GM19240 (cell line): Measurements from ENCODE around the gene NEDD4L.

Experiments used
- DNase-seq: peaks from one replicate; pipeline ENCODE4 v3.0.0; 2011; ENCODE audit warnings: low spot score; ENCODE audit not compliant: insufficient read length

Gene NEDD4L

GRCh38 chr18:58391932-58392323, 347.9 kb downstream of the NEDD4L start:
- DNase-seq, result no peak

GRCh38 chr18:58392324-58393000, 348.4 kb downstream of the NEDD4L start:
- DNase-seq, result no peak

GRCh38 chr18:58393295-58393694, 349.3 kb downstream of the NEDD4L start:
- no peak for DNase-seq

- no peak for DNase-seq
These were observed 350.0 kb downstream of the NEDD4L start for GRCh38 chr18:58394046-58394445.

GRCh38 chr18:58394602-58395425, 350.8 kb downstream of the NEDD4L start:
- no peak for DNase-seq

- no peak for DNase-seq
These were observed 352.1 kb downstream of the NEDD4L start for GRCh38 chr18:58396144-58396543.

- DNase-seq, result no peak
These were observed 352.9 kb downstream of the NEDD4L start for GRCh38 chr18:58396966-58397365.

GRCh38 chr18:58397385-58398132, 353.5 kb downstream of the NEDD4L start:
- no peak for DNase-seq

- DNase-seq, result no peak
These were observed 354.8 kb downstream of the NEDD4L start for GRCh38 chr18:58398648-58399398.

GRCh38 chr18:58400331-58400870, 356.4 kb downstream of the NEDD4L start:
- no peak for DNase-seq

GRCh38 chr18:58401191-58401590, 357.2 kb downstream of the NEDD4L start:
- no peak for DNase-seq

GRCh38 chr18:58402247-58402646, 358.2 kb downstream of the NEDD4L start:
- no peak for DNase-seq

GRCh38 chr18:58402951-58403702, 359.1 kb downstream of the NEDD4L start:
- no peak for DNase-seq

- DNase-seq, result no peak
These were observed 359.9 kb downstream of the NEDD4L start for GRCh38 chr18:58403799-58404455.

GRCh38 chr18:58405107-58405898, 361.3 kb downstream of the NEDD4L start:
- DNase-seq, result no peak

- DNase-seq, result no peak
These were observed 363.2 kb downstream of the NEDD4L start for GRCh38 chr18:58407263-58407648.

GRCh38 chr18:58407649-58408407, 363.8 kb downstream of the NEDD4L start:
- no peak for DNase-seq

GRCh38 chr18:58408665-58409064, 364.6 kb downstream of the NEDD4L start:
- no peak for DNase-seq
